ENCODE data around the gene MTUS2. TPM values are rescaled to one million over a fixed set of nuclear protein-coding genes. Genes with fewer than 3 reads are reported as not detected.

The MTUS2 gene
- total RNA-seq, 1 experiment from 2014 or later: 0.35 TPM

DNA sequence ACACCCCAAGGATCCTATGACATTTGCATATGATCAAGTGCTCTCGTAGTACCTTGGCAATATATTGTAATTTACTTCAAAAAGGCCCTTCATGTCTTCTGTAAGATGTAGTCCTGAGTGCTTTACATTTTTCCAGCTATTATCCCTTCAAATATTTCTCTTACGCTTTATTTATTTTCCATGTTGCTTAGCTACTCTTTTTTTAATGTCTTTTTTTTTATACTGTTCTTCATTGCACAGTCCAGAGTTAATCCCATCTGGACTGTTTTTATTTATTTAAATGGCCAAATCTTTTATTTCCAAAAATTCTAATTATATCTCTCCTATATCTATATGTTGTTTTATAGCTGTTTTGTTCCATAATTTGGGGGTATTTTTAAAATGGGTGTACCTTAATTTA is 404.1 kb downstream of the MTUS2 start:
- Histone ChIP-seq H2AFZ (ENCODE audit: low read length) (no peak overlapping the region), H3K27ac (ENCODE audit: insufficient read length, low read depth, low read length) (no peak overlapping the region), H3K9ac (ENCODE audit: extremely low read depth, insufficient read length, low read length) (no peak overlapping the region), H3K4me1 (ENCODE audit: insufficient read depth, low read length) (no peaks in the 10 kb centered on the region), H3K79me2 (ENCODE audit: insufficient read depth, low read length) (no peaks in the 10 kb centered on the region), H3K23me2 (ENCODE audit: insufficient read length, low read depth, low read length, poor library complexity, severe bottlenecking) (no peaks in the 10 kb centered on the region), H2BK5ac (ENCODE audit: insufficient read length, low read length) (no peak overlapping the region), H3K4ac (ENCODE audit: low read depth, low read length) (no peak overlapping the region), H3K9me3 (ENCODE audit: control insufficient read depth, low read depth, low read length) (peaks cover 18% of the 10 kb centered on the region), H3K56ac (ENCODE audit: insufficient read length, low read depth, low read length) (no peak overlapping the region), H3K4me2 (ENCODE audit: insufficient read depth, insufficient read length, low read length) (no peak overlapping the region), H2AK5ac (ENCODE audit: insufficient read length, low read length) (no peak overlapping the region), H4K8ac (replicated peaks; ENCODE audit: insufficient read length, low read depth, low read length) (no peak overlapping the region), H4K20me1 (ENCODE audit: control insufficient read depth, insufficient read depth, insufficient read length) (no peaks in the 10 kb centered on the region), H3K27me3 (ENCODE audit: insufficient read depth, low read length) (no peaks in the 10 kb centered on the region), H2BK15ac (ENCODE audit: low read depth, low read length) (no peak overlapping the region), H3K23ac (ENCODE audit: insufficient read length, low read depth, low read length) (no peak overlapping the region), H4K5ac (ENCODE audit: insufficient read length, low read depth, low read length) (no peak overlapping the region), H4K91ac (ENCODE audit: insufficient read length, low read depth, low read length) (no peak overlapping the region), H3T11ph (ENCODE audit: low read length) (no peak overlapping the region), H3K18ac (ENCODE audit: insufficient read length, low read depth, low read length) (no peak overlapping the region), H2BK20ac (ENCODE audit: low read depth, low read length, poor library complexity, severe bottlenecking) (no peak overlapping the region), H3K79me1 (ENCODE audit: insufficient read depth, low read depth, low read length, poor library complexity, severe bottlenecking) (no peaks in the 10 kb centered on the region), H2BK120ac (ENCODE audit: low read depth, low read length, poor library complexity, severe bottlenecking) (no peak overlapping the region), H3K14ac (ENCODE audit: insufficient read depth, low read length) (no peak overlapping the region), H2BK12ac (ENCODE audit: insufficient read length, low read depth, low read length) (no peak overlapping the region)
- Mint-ChIP-seq H3K27me3 (ENCODE audit: low read depth) (no peaks in the 10 kb centered on the region), H3K27ac (no peak overlapping the region), H3K4me1 (no peaks in the 10 kb centered on the region), H3K36me3 (ENCODE audit: insufficient read depth in 1 of 3, low read depth in 3 of 3) (peaks cover 3 to 17% (median 6%) of the 10 kb centered on the region in 3 experiments; a peak in 5 of 7 replicates), H3K9me3 (peaks cover 16 to 23% of the 10 kb centered on the region in 2 experiments), H3K4me3 (no peak overlapping the region)
- TF ChIP-seq, protein P1, sequence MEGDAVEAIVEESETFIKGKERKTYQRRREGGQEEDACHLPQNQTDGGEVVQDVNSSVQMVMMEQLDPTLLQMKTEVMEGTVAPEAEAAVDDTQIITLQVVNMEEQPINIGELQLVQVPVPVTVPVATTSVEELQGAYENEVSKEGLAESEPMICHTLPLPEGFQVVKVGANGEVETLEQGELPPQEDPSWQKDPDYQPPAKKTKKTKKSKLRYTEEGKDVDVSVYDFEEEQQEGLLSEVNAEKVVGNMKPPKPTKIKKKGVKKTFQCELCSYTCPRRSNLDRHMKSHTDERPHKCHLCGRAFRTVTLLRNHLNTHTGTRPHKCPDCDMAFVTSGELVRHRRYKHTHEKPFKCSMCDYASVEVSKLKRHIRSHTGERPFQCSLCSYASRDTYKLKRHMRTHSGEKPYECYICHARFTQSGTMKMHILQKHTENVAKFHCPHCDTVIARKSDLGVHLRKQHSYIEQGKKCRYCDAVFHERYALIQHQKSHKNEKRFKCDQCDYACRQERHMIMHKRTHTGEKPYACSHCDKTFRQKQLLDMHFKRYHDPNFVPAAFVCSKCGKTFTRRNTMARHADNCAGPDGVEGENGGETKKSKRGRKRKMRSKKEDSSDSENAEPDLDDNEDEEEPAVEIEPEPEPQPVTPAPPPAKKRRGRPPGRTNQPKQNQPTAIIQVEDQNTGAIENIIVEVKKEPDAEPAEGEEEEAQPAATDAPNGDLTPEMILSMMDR (conservative IDR thresholded peaks at IDR 0.05): no peak
- no CpG with 5 or more reads among the region's 2 CpGs for WGBS (ENCODE audit: extremely low coverage, insufficient read length, low lambda C conversion rate)
- DNase-seq: no peak

Data from H9 (cell line).